Hepatocyte (in vitro differentiated cells): ENCODE results near the gene TCFL5.

Experiments used
- CTCF ChIP-seq: fragments of 200-600 bp; sonication (generic); IDR thresholded peaks from 2 replicates; pipeline ENCODE4 v1.5.1; 2016; ENCODE audit warnings: antibody characterized with exemption, mild to moderate bottlenecking; ENCODE audit not compliant: poor library complexity
- EZH2 ChIP-seq: fragments of 200-600 bp; sonication (generic); IDR thresholded peaks from 2 replicates; pipeline ENCODE4 v1.6.1; 2016; ENCODE audit warnings: antibody characterized with exemption, mild to moderate bottlenecking, borderline replicate concordance
- EZH2phosphoT487 ChIP-seq: fragments of 200-600 bp; sonication (generic); IDR thresholded peaks from one replicate; pipeline ENCODE4 v1.6.1; 2018; ENCODE audit warnings: antibody characterized with exemption, mild to moderate bottlenecking, low read depth, moderate library complexity; ENCODE audit not compliant: unreplicated experiment, severe bottlenecking

GRCh38 chr20:62828511-62829230 lies 33.0 kb downstream of the TCFL5 start:
- TF ChIP-seq CTCF (no peak), EZH2 (no peak), EZH2phosphoT487 (no peak)
